ENCODE data around the gene UGT1A6. TPM values are rescaled to one million over a fixed set of nuclear protein-coding genes. Genes with fewer than 3 reads are reported as not detected.
A peak's percentile ranks its signal among the peaks of the same experiment; 100 is the strongest.

The UGT1A6 gene
- polyA plus RNA-seq, 2 of the 4 experiments (the other 2 are of a cell fraction), result 2.5 to 3.5 TPM

GRCh38 chr2:233813236-233814055, 120.8 kb downstream of the UGT1A6 start:
- ATAC-seq (no peak), FAIRE-seq (no peak), DNase-seq (ENCODE audit: low read depth in 1 of 2, low spot score in 1 of 2) (no peak)
- Histone ChIP-seq H3K4me2 (no peak overlapping the region), H3K4me3 (no peak overlapping the region), H3K27ac (peak overlapping the region in 1 of 2 experiments; percentile 28; a peak in 3 of 6 replicates), H3K4me1 (peaks cover 19% of the 10 kb centered on the region), H3K9me3 (no peaks in the 10 kb centered on the region)
- 91% methylated on average over 3 of the region's 3 CpGs for WGBS (ENCODE audit: missing lambda C conversion rate)
- ChIA-PET CTCF (interaction anchor here (0.7 to 1.3 kb wide), 3 partner anchors 19 to 370 kb away, joined by 3 to 5 read pairs (median 3); no protein-coding TSS in a partner anchor), POLR2A (no interaction called here)
- TF ChIP-seq GATA3 (IDR thresholded peaks at IDR 0.05; ENCODE audit: borderline replicate concordance) (no peak), NPAS2 (CRISPR knock-in tag; IDR thresholded peaks at IDR 0.05; ENCODE audit: borderline replicate concordance) (no peak)

- peak; percentile 44 to 52 for DNase-seq (ENCODE audit: low read depth in 1 of 2, low spot score in 1 of 2)
- no peak for FAIRE-seq
- POLR2A ChIA-PET, result no interaction called here
- Histone ChIP-seq H3K27ac (peak overlapping the region in 1 of 2 experiments; percentile 31; a peak in 3 of 6 replicates), H3K9me3 (no peaks in the 10 kb centered on the region), H3K4me3 (no peak overlapping the region), H3K4me2 (no peak overlapping the region), H3K4me1 (peaks cover 19% of the 10 kb centered on the region)
- WGBS (ENCODE audit: missing lambda C conversion rate), result 100% methylated on average over 2 of the region's 2 CpGs
- CTCF ChIA-PET, result interaction anchor here (0.7 to 1.0 kb wide), 3 partner anchors 18 to 371 kb away, joined by 3 to 4 read pairs (median 3); no protein-coding TSS in a partner anchor
- ATAC-seq, result peak; percentile 43 to 78; a peak in 4 of 6 replicates
- peak; percentile 72 for TF ChIP-seq USF2 (IDR thresholded peaks at IDR 0.05)
- TF ChIP-seq EHMT2 (IDR thresholded peaks at IDR 0.05; ENCODE audit: low read depth), result no peak
Observed at GRCh38 chr2:233814056-233814835, 121.6 kb downstream of the UGT1A6 start.

GRCh38 chr2:233815861-233816260, 123.2 kb downstream of the UGT1A6 start:
- Histone ChIP-seq H3K9me3 (no peaks in the 10 kb centered on the region), H3K27ac (no peak overlapping the region), H3K4me3 (no peak overlapping the region), H3K4me1 (peaks cover 24% of the 10 kb centered on the region), H3K4me2 (no peak overlapping the region)
- WGBS (ENCODE audit: missing lambda C conversion rate), result 84% methylated on average over 6 of the region's 6 CpGs
- ChIA-PET CTCF (no interaction called here), POLR2A (no interaction called here)
- DNase-seq (ENCODE audit: low read depth in 1 of 2, low spot score in 1 of 2), result no peak
- TF ChIP-seq RNF2 (IDR thresholded peaks at IDR 0.05; ENCODE audit: borderline replicate concordance, low read depth) (no peak), PHF8 (IDR thresholded peaks at IDR 0.05; ENCODE audit: borderline replicate concordance, low read depth) (no peak), MYC (IDR thresholded peaks at IDR 0.05; ENCODE audit: borderline replicate concordance, low read length) (no peak), MAFK (IDR thresholded peaks at IDR 0.05; ENCODE audit: partially characterized antibody) (no peak), KDM1A (IDR thresholded peaks at IDR 0.05; ENCODE audit: low read depth) (no peak), RARB (CRISPR knock-in tag; IDR thresholded peaks at IDR 0.05) (no peak), FOSB (CRISPR knock-in tag; IDR thresholded peaks at IDR 0.05) (no peak), CHD2 (IDR thresholded peaks at IDR 0.05; ENCODE audit: low read length, partially characterized antibody) (no peak), HOXA7 (CRISPR knock-in tag; IDR thresholded peaks at IDR 0.05) (no peak), ZC3H11A (IDR thresholded peaks at IDR 0.05) (no peak)
- ATAC-seq, result no peak
- FAIRE-seq, result no peak

- DNase-seq (ENCODE audit: low read depth in 1 of 2, low spot score in 1 of 2) (no peak), FAIRE-seq (no peak), ATAC-seq (no peak)
- TF ChIP-seq RNF2 (IDR thresholded peaks at IDR 0.05; ENCODE audit: borderline replicate concordance, low read depth), result no peak
- no peak for TF ChIP-seq CEBPB (IDR thresholded peaks at IDR 0.05)
- TF ChIP-seq FOSL2 (IDR thresholded peaks at IDR 0.05), result no peak
- no peak for TF ChIP-seq FOSL2 (CRISPR knock-in tag; IDR thresholded peaks at IDR 0.05)
- TF ChIP-seq MAZ (IDR thresholded peaks at IDR 0.05; ENCODE audit: borderline replicate concordance, low read depth, low read length), result no peak
- no peak for TF ChIP-seq NPAS2 (CRISPR knock-in tag; IDR thresholded peaks at IDR 0.05; ENCODE audit: borderline replicate concordance)
- TF ChIP-seq ZFP36 (IDR thresholded peaks at IDR 0.05; ENCODE audit: borderline replicate concordance, partially characterized antibody), result no peak
- TF ChIP-seq FOXS1 (CRISPR knock-in tag; IDR thresholded peaks at IDR 0.05), result no peak
- TF ChIP-seq HEYL (CRISPR knock-in tag; IDR thresholded peaks at IDR 0.05), result no peak
- no peak for TF ChIP-seq BCL3 (IDR thresholded peaks at IDR 0.05)
- TF ChIP-seq RCOR1 (IDR thresholded peaks at IDR 0.05; ENCODE audit: low read depth, low read length), result no peak
- TF ChIP-seq KDM1A (IDR thresholded peaks at IDR 0.05; ENCODE audit: low read depth), result no peak
- no peak for TF ChIP-seq MYC (IDR thresholded peaks at IDR 0.05; ENCODE audit: borderline replicate concordance, low read length)
- peaks cover 24% of the 10 kb centered on the region for H3K4me1 ChIP-seq
- no peaks in the 10 kb centered on the region for H3K9me3 ChIP-seq
- no peak overlapping the region for H3K4me2 ChIP-seq
- peak overlapping the region; percentile 4 to 81; a peak in 5 of 6 replicates for H3K27ac ChIP-seq
- 44% methylated on average over 2 of the region's 2 CpGs for WGBS (ENCODE audit: missing lambda C conversion rate)
- POLR2A ChIA-PET, result no interaction called here
- H3K4me3 ChIP-seq, result no peak overlapping the region
- CTCF ChIA-PET, result interaction anchor here (1.0 kb wide), 1 partner anchor 22 kb away, joined by 3 read pairs; no protein-coding TSS in a partner anchor
Observed at GRCh38 chr2:233816334-233816733, 123.6 kb downstream of the UGT1A6 start.

Measured in A549 (cell line).